Smooth muscle cell (in vitro differentiated cells): ENCODE data around the gene ZNF689. TPM values are rescaled to one million over a fixed set of nuclear protein-coding genes. Genes with fewer than 3 reads are reported as not detected.

ENCODE experiments used
- DNase-seq: peaks from one replicate; lab custom pipeline; 2025; ENCODE audit not compliant: unreplicated experiment; lab: John Stamatoyannopoulos, UW
- H2AFZ ChIP-seq: fragments of 200-600 bp; sonication (generic); 2 replicates; pipeline ENCODE4 v1.6.0; 2016; ENCODE audit warnings: antibody characterized with exemption, low read depth, mild to moderate bottlenecking
- H3F3A ChIP-seq: fragments of 200-600 bp; sonication (generic); 2 replicates; pipeline ENCODE4 v1.6.0; 2017; ENCODE audit warnings: antibody characterized with exemption, low read depth
- H3K27ac ChIP-seq: fragments of 200-600 bp; sonication (generic); 2 replicates; pipeline ENCODE4 v1.5.1; 2016; ENCODE audit warnings: low read depth, mild to moderate bottlenecking
- H3K27me3 ChIP-seq: fragments of 200-600 bp; sonication (generic); 2 replicates; pipeline ENCODE4 v1.6.1; 2016; ENCODE audit warnings: low read depth, mild to moderate bottlenecking
- H3K36me3 ChIP-seq: fragments of 200-600 bp; sonication (generic); 2 replicates; pipeline ENCODE4 v1.5.1; 2016; ENCODE audit warnings: low read depth
- H3K4me1 ChIP-seq: fragments of 200-600 bp; sonication (generic); 2 replicates; pipeline ENCODE4 v1.5.1; 2016; ENCODE audit warnings: low read depth
- H3K4me2 ChIP-seq: fragments of 200-600 bp; sonication (generic); 2 replicates; pipeline ENCODE4 v1.6.0; 2016; ENCODE audit warnings: mild to moderate bottlenecking
- H3K4me3 ChIP-seq: fragments of 200-600 bp; sonication (generic); 2 replicates; pipeline ENCODE4 v1.5.1; 2016; ENCODE audit warnings: mild to moderate bottlenecking
- H3K79me2 ChIP-seq: fragments of 200-600 bp; sonication (generic); 2 replicates; pipeline ENCODE4 v1.6.0; 2016; ENCODE audit warnings: low read depth, mild to moderate bottlenecking
- H3K9ac ChIP-seq: fragments of 200-600 bp; sonication (generic); 2 replicates; pipeline ENCODE4 v1.6.0; 2016; ENCODE audit warnings: low read depth
- H3K9me3 ChIP-seq: fragments of 200-600 bp; sonication (generic); replicated peaks from 2 replicates; pipeline ENCODE4 v1.5.1; 2016; ENCODE audit warnings: low read depth
- H4K20me1 ChIP-seq: fragments of 200-600 bp; sonication (generic); 2 replicates; pipeline ENCODE4 v1.6.0; 2016; ENCODE audit warnings: low read depth
- WGBS: methylation state at CpG from one replicate; pipeline ENCODE4 v1.1.7; 2016; ENCODE audit warnings: low lambda C conversion rate; 5-methylcytosine and 5-hydroxymethylcytosine counted together
- polyA plus RNA-seq: library from polyadenylated mRNA; unstranded; fragments of >200 nt; fragmentation: Nextera tagmentation; extraction: Ambion mirVana; gene quantifications from 2 replicates; pipeline ENCODE4 v1.2.1, GENCODE V29; 2016
- total RNA-seq: library from RNA; depleted of rRNA; stranded (reverse); fragments of >200 nt; gene quantifications from 2 replicates; pipeline ENCODE4 v1.2.3, GENCODE V29; 2014
- TF ChIP-seq, protein P1 (sequence below): fragments of 200-600 bp; sonication (generic); IDR thresholded peaks from 2 replicates; pipeline ENCODE4 v1.5.1; 2017; ENCODE audit warnings: borderline replicate concordance, mild to moderate bottlenecking, antibody characterized with exemption; ENCODE audit not compliant: insufficient read depth, poor library complexity, severe bottlenecking

ZNF689 gene
- total and polyA plus RNA-seq, 2 experiments from 2014 or later: 8.2 to 10.0 TPM

DNA sequence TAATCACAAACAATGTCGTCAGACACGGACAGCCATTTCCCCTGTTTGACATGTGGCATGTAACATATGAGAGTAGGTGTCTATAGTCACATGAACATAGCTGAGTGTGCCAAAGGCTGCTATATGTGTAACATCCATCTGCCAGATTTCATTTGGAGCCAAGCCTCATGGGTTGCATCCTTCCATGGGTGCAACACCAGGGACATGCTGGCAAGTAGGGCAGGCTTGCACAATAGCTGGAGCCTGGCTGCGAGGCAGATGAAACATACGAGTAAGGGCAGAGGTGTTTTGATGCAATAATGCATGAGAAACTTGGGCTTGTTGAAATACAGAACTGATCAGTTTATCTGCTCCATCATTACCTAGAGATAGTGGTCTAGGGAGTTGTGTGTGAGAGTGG, 9.0 kb upstream of the ZNF689 start:
- no peaks in the 10 kb centered on the region for H3F3A ChIP-seq
- no peaks in the 10 kb centered on the region for H3K36me3 ChIP-seq
- H4K20me1 ChIP-seq: no peaks in the 10 kb centered on the region
- no peak overlapping the region for H2AFZ ChIP-seq
- no peaks in the 10 kb centered on the region for H3K27me3 ChIP-seq
- no peaks in the 10 kb centered on the region for H3K4me1 ChIP-seq
- no peak overlapping the region for H3K27ac ChIP-seq
- no peak for DNase-seq
- TF ChIP-seq, protein P1, sequence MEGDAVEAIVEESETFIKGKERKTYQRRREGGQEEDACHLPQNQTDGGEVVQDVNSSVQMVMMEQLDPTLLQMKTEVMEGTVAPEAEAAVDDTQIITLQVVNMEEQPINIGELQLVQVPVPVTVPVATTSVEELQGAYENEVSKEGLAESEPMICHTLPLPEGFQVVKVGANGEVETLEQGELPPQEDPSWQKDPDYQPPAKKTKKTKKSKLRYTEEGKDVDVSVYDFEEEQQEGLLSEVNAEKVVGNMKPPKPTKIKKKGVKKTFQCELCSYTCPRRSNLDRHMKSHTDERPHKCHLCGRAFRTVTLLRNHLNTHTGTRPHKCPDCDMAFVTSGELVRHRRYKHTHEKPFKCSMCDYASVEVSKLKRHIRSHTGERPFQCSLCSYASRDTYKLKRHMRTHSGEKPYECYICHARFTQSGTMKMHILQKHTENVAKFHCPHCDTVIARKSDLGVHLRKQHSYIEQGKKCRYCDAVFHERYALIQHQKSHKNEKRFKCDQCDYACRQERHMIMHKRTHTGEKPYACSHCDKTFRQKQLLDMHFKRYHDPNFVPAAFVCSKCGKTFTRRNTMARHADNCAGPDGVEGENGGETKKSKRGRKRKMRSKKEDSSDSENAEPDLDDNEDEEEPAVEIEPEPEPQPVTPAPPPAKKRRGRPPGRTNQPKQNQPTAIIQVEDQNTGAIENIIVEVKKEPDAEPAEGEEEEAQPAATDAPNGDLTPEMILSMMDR: no peak
- 89% methylated on average over 4 of the region's 4 CpGs for WGBS
- no peak overlapping the region for H3K9ac ChIP-seq
- H3K4me3 ChIP-seq: no peak overlapping the region
- no peak overlapping the region for H3K4me2 ChIP-seq
- no peaks in the 10 kb centered on the region for H3K79me2 ChIP-seq
- H3K9me3 ChIP-seq: no peaks in the 10 kb centered on the region

- H3K4me1 ChIP-seq: no peaks in the 10 kb centered on the region
- H3K9ac ChIP-seq: no peak overlapping the region
- no peaks in the 10 kb centered on the region for H3K79me2 ChIP-seq
- H3K36me3 ChIP-seq: no peaks in the 10 kb centered on the region
- H3K4me2 ChIP-seq: no peak overlapping the region
- no peaks in the 10 kb centered on the region for H4K20me1 ChIP-seq
- no peak overlapping the region for H3K27ac ChIP-seq
- TF ChIP-seq, protein P1: peak; percentile 45
- 40% methylated on average over 12 of the region's 12 CpGs for WGBS
- H3K9me3 ChIP-seq: no peaks in the 10 kb centered on the region
- no peak for DNase-seq
- no peak overlapping the region for H3K4me3 ChIP-seq
- no peaks in the 10 kb centered on the region for H3K27me3 ChIP-seq
- no peaks in the 10 kb centered on the region for H3F3A ChIP-seq
- no peak overlapping the region for H2AFZ ChIP-seq
These were observed 5.3 kb upstream of the ZNF689 start for GRCh38 chr16:30615358-30616091.

DNA sequence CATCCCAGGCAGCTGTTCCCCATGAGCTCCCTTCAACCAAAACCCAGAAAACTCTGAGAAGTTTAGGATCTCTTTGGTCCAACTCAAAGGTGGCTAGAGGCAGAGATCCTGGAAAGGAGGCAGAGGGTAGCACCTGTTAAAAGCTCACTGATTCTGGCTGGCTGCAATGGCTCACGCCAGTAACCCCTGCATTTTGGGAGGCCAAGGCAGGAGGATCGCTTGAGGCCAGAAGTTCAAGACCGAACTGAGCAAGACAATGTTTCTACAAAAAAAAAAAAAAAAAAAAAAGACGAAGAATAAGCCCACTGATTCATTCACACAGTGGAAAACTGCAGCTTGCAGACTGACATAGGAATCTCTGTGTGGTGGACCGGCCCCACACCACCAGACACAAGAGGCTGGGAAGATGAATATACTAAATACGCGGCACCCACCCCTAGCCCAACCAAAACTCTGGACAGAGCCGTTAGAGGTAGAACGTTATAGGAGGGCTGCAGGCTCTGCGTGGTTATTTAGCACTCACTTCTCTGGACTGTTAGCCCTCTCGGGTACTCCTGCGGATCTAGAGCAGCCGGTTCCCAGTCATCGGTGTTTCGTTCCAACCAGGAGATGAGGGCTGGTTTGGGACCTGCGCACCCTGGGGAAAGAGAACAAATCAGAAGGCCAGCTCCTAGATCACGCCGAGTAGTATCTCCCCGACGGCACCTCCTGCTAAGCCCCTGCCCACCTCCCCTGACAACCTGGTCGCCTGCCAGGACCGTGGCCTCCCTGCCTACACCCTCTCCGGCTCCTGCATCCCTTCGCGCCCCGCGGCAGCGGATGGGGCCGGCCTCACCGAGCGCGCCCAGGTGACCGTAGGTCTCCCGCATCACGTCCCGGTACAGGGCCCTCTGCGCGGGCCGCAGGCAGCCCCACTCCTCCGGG, 925 bp downstream of the ZNF689 start:
- Histone ChIP-seq H3K27ac (peak overlapping the region; percentile 53), H3K4me1 (no peaks in the 10 kb centered on the region), H3K36me3 (no peaks in the 10 kb centered on the region), H3K4me2 (peak overlapping the region; percentile 88), H3K27me3 (no peaks in the 10 kb centered on the region), H2AFZ (peak overlapping the region; percentile 83), H3F3A (no peaks in the 10 kb centered on the region), H4K20me1 (no peaks in the 10 kb centered on the region), H3K79me2 (peaks cover 26% of the 10 kb centered on the region), H3K9ac (peak overlapping the region; percentile 84), H3K4me3 (peak overlapping the region; percentile 66), H3K9me3 (no peaks in the 10 kb centered on the region)
- WGBS: 14% methylated on average over 37 of the region's 40 CpGs
- DNase-seq: no peak
- TF ChIP-seq, protein P1: no peak
